Endometrial microvascular endothelial cells (primary cell): Measurements from ENCODE around the gene CDK3. TPM values are rescaled to one million over a fixed set of nuclear protein-coding genes. Genes with fewer than 3 reads are reported as not detected.

Source experiments
- in situ Hi-C: cut with HindIII; loops from 2 replicates; pipeline ENCODE4 v1.10.0; 2017; ENCODE audit warnings: low sequenced_read_pairs, low pct_unique_long_range_greater_than_20kb; ENCODE audit errors: inconsistent ontology term
- total RNA-seq: library from RNA; depleted of rRNA; stranded (reverse); fragments of >200 nt; gene quantifications from one replicate; pipeline ENCODE4 v1.2.3, GENCODE V29; 2015; ENCODE audit errors: inconsistent ontology term

CDK3 gene
- total RNA-seq, 1 donor from 2014 or later, result 1.3 TPM

DNA sequence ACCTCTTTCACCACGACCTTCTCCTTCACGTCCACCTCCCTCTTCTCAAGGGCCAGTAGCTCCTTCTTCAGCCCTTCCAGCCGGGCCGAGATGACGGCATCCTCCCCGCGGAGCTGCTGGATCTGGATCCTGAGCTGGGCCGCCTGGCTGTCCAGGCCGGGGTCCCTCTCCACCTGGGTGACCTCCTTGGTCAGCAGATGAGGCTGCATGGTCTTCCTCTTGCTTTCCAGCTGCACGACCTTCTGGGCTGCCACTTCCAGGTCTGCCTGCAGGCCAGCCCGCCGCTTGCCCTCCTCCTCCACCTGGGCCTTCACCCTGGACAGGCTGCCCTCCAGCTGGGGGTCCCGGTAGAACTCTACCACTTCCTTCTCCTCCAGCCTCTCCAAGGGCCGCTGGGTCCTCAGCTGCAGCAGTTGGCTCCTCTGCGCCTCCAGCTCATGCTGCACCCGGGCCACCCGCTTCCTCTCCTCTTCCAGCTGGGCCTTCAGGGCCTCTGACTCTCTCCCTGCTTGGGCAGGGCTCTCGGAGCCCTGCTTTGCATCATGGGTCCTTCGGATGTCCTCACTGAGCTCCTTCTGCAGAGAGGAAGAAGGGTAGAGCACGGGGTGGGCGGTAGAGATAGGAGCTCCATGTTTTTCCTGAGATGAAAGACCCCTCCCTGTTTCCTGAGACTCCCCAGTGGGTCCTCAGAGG lies 9.5 kb downstream of the CDK3 start:
- in situ Hi-C loops, result no loop called here

DNA sequence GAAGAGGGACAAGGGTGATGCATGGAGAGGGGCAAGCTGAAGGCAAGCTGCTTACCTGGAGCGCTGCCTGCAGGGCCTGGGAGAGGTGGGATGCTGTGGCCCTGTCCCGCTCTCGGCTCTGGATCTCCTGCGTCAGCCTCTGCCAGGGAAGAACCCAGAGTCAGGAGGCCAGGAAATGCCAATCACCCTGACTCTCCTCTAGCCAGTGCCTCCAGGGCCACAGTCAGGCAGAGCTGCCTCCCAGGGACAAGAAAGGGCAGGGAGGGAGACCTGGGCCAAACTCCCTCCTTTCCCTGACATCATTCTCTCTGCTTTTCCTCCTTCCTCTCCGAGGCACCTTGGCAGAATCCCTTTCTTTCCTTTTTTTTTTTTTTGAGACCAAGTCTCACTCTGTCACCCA lies 11.3 kb downstream of the CDK3 start:
- in situ Hi-C loops, result no loop called here

DNA sequence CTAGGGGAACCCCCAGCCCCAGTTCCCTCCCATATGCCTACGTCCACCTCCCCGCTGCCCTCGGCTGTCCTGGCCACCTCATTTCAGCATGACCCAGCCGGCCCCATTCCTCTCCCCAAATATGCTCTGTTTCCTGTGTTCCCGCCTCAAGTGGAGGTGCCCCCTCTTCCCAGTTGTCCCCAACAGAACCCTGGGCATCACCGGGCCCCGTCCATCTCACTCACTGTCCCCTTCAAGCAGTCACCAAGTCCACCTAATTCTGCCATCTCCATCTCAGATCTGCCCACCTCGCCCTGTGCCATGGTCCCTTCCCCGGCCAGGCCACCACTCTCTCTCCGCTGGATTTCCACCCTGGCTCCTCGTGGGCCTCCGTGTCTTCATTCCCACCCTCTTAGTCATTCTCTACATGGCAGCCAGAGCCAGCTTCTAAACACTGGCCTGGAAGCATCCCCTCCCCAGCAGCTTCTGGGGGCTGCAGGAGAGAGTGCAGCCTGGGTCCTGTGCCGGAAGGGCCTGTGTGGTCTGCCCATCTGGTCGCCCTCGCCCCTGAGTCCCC lies 12.8 kb downstream of the CDK3 start:
- in situ Hi-C loops, result no loop called here

- in situ Hi-C loops, result no loop called here
Measured at GRCh38 chr17:76014100-76014924, 13.7 kb downstream of the CDK3 start.

DNA sequence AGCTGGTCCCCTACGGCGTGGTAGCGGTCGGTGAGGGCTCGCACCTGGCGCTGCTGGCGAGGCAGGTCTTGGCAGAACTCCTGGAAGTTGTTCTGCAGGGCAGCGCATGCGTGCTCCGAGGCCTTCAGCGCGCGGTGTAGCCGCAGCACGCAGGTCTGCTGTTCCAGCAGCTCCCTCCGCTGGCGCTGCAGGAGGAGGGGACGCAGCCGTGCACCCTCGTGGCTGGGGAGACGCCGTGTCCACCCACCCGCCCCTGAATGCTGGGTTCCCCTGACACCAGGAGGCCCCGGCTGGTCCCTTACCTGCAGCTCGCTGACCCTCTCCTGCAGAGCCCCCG lies 14.2 kb downstream of the CDK3 start:
- in situ Hi-C loops, result no loop called here

DNA sequence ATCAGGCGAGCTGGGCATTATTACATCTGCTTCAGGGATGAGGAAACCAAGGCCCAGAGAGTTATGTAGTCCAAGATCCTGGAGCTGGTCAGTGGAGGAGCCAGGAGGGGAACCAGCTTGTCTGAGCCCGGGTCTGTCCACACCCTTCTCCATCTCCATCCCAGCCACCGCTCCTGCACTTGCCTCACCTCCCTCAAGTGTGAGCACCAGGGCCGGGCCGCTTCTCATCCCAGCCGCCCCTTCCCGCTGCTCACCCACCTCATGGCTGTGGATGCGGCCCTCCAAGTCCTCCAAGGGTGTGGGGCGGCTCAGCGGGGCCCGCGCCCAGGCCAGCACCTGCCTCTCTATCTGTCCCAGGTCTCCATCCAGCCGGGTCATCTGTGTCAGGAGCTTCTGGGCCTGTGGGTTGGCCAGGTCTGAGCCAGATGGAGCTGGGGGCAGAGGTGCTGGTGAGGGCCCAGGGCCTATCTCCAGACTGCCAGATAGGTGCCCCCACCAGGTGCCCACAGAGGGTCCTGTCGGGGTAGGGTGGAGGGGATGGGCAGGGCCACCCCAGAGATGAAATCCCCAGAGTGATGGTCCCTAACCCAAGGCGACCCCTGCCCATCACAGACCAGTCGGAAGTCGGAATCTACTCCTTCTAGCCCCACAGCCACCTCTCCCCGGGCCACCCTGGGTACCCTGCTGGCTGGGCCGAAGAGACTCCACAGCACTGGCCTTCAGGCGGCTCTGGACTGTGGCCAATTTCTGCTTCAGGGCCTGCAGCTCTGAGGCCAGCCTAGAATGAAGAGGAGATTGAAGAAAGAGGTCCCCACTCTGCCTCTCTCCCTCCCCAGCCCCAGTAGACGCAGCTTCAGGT lies 17.1 kb downstream of the CDK3 start:
- in situ Hi-C loops, result no loop called here

DNA sequence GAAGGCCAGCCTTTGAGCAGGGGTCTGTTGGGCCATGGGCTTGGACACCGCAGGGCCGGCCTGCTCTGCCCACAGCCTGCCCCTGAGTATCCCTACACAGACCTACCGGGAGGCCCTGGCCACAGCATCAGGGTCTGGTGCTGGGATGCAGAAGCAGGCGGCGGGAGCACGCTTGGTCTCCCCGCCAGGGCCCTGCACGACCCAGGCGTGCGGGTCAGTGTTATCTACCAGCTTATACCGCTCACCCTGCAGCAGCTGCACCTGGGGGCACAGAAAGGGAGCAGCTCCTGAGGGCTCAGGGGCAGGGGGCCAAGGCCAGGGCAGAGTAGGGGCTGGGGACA lies 17.7 kb downstream of the CDK3 start:
- in situ Hi-C loops, result no loop called here

DNA sequence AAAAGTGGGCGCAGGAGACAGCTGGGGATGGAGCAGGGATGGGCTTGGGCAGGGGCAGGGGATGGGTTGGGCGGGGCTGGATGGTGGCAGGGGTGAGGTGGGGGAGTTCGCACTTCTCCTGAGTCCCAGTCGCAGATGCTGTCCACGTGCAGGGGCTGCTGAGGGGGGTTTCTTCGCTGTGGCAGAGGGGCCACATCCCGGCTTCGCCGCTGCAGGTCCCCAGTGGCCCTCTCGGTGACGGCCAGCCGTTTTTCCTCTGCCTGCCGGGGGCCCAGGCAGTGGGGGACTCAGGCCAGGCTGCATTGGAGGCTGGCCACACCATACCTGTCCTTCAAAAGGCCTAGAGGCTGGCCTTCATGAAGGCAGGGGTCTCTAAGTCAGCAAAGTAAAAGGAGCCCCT lies 18.1 kb downstream of the CDK3 start:
- in situ Hi-C loops, result no loop called here

- in situ Hi-C loops, result no loop called here
Measured at GRCh38 chr17:76019833-76020467, 19.3 kb downstream of the CDK3 start.

GRCh38 chr17:76022285-76022684 lies 21.6 kb downstream of the CDK3 start:
- in situ Hi-C loops, result no loop called here

- in situ Hi-C loops, result no loop called here
Measured at GRCh38 chr17:76022973-76023899, 22.6 kb downstream of the CDK3 start.

- in situ Hi-C loops, result no loop called here
Measured at GRCh38 chr17:76023900-76024237, 23.2 kb downstream of the CDK3 start.

DNA sequence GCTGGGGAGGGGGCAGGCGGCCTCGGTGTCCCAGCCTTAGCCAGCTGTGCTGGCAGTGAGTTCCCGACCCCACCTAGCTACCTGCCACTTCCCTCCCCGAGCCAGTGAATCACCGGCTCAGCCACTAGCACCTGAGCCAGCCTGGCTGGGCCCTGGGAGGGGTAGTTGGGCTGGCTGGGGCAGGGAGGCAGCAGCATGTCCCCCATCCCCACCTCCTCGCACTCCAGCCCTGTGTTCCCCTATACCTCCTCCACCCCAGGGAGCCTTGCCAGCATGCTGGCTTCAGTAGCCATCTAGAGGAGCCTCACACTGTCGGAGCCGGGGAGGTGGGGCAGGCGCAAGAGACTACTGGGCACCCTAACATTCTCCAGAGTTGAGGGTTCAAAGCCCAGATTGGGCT lies 23.7 kb downstream of the CDK3 start:
- in situ Hi-C loops, result no loop called here

DNA sequence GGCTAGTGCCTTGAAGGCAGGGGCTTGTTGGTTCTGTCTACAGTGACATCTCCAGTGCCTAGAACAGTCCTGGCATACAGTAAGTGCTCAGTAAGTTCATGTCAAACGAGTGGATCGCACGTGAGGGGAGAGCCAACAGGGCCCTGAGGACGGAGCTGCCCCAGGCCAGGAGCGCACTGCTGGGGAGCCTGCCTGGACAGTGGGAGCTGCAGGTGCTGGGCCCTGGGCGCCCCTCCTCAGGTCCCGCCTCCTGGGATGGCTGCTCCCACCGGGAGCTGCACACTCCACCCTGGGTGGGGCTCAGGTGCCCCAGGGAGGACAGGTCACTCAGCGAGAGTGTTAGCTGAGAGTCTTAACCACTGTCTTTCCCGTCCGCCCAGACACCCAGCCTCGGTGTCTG lies 24.6 kb downstream of the CDK3 start:
- in situ Hi-C loops, result no loop called here

- in situ Hi-C loops, result no loop called here
Measured at GRCh38 chr17:76026714-76027158, 26.1 kb downstream of the CDK3 start.

- in situ Hi-C loops, result no loop called here
Measured at GRCh38 chr17:76027159-76027839, 26.6 kb downstream of the CDK3 start, which contains the start of gene EVPL. Gene EVPL, minus strand, starts transcription at chr17:76027306. Its CDS starts 108 bp downstream, at chr17:76027198.

- in situ Hi-C loops, result no loop called here
Measured at GRCh38 chr17:76032073-76032779, 31.6 kb downstream of the CDK3 start.
